ENCODE results near the gene OOSP3.

The OOSP3 gene

GRCh38 chr11:59866397-59866796 lies 12.2 kb upstream of the OOSP3 start, which contains the start of gene TCN1:
Gene TCN1 (minus strand): TSS chr11:59866487. CDS start chr11:59866470, 17 bp downstream.
- TF ChIP-seq, protein P1, sequence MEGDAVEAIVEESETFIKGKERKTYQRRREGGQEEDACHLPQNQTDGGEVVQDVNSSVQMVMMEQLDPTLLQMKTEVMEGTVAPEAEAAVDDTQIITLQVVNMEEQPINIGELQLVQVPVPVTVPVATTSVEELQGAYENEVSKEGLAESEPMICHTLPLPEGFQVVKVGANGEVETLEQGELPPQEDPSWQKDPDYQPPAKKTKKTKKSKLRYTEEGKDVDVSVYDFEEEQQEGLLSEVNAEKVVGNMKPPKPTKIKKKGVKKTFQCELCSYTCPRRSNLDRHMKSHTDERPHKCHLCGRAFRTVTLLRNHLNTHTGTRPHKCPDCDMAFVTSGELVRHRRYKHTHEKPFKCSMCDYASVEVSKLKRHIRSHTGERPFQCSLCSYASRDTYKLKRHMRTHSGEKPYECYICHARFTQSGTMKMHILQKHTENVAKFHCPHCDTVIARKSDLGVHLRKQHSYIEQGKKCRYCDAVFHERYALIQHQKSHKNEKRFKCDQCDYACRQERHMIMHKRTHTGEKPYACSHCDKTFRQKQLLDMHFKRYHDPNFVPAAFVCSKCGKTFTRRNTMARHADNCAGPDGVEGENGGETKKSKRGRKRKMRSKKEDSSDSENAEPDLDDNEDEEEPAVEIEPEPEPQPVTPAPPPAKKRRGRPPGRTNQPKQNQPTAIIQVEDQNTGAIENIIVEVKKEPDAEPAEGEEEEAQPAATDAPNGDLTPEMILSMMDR (IDR thresholded peaks at IDR 0.05): 0 out of 2 replicates have a peak, but pooled peaks have one; percentile 8

- TF ChIP-seq, protein P1 (IDR thresholded peaks at IDR 0.05): no peak
Observed at GRCh38 chr11:59866836-59867235, 11.7 kb upstream of the OOSP3 start.

GRCh38 chr11:59867946-59868345 lies 10.6 kb upstream of the OOSP3 start:
- TF ChIP-seq, protein P1 (IDR thresholded peaks at IDR 0.05): no peak

GRCh38 chr11:59872076-59872475 lies 6.5 kb upstream of the OOSP3 start:
- TF ChIP-seq, protein P1 (IDR thresholded peaks at IDR 0.05): no peak

- TF ChIP-seq, protein P1 (IDR thresholded peaks at IDR 0.05): no peak
Observed at GRCh38 chr11:59875856-59876519, 2.6 kb upstream of the OOSP3 start.

- TF ChIP-seq, protein P1 (IDR thresholded peaks at IDR 0.05): no peak
Observed at GRCh38 chr11:59877325-59877724, 1.3 kb upstream of the OOSP3 start.

DNA sequence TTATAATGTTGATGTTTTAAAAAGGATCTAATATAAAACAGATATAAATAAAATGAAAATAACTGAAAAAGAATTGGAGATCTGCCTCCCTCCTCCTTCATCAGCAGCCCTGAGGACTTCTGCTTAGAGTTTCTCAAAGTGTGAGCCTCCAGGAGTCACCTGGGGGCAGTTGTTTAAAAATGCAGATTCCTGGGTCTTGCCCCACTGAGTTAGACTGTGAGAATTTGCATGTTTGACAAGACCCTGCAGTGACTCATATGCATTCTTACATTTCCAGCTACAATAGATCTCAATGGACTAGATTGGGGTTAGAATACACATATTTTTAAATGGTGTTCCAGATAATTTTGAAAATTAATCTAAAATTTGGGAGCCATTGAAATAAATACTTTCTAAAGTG lies 798 bp upstream of the OOSP3 start:
- TF ChIP-seq, protein P1 (IDR thresholded peaks at IDR 0.05): no peak

DNA sequence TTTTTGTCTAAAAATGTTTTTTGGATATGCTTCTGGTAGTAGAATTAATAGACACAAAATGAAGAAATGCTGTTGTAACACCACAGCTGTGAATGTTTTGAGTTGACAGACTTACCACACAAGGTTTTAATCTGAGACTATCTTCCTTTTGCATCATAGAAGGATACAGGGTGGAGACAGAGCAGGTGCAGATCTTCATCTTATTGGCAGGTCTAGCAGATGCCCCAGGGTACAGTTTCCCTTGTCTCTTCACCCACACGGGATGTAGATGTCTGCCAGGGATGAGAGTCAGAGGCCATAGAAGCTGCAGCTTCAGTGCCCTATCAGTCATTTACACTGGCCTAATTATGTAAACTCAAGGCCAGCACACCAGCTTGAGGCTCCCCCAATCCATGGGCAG lies 985 bp downstream of the OOSP3 start:
- TF ChIP-seq, protein P1 (IDR thresholded peaks at IDR 0.05): no peak

Data from LNCAP (cell line).